ENCODE data around the gene RNF186. TPM values are rescaled to one million over a fixed set of nuclear protein-coding genes. Genes with fewer than 3 reads are reported as not detected.

Gene RNF186
- total RNA-seq, 4 donors from 2014 or later, result not detected

DNA sequence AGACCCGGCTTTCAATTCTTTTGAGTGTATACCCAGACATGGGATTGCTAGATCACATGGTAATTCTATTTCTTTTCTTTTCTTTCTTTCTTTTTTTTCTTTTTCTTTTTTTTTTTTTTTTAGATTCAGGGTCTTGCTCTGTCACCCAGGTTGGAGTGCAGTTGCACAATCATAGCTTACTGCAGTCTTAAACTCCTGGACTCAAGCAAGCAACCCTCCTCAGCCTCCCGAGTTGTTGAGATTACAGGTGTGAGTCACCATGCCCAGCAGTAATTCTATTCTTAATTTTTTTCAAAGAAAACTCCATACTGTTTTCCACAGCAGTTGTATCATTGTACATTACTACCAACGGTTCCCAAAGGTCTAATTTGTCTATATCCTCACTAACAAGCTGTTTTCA, 13.5 kb upstream of the RNF186 start:
- no peaks in the 10 kb centered on the region for H3K9me3 ChIP-seq
- no peak overlapping the region for H3K27ac ChIP-seq
- 68 to 79% methylated on average over 3 of the region's 3 CpGs for WGBS, 2 donors (ENCODE audit: low coverage in 1 of 2)
- no peaks in the 10 kb centered on the region for H3K36me3 ChIP-seq
- H3K27me3 ChIP-seq, result peaks cover 31% of the 10 kb centered on the region
- TF ChIP-seq POLR2A (IDR thresholded peaks at IDR 0.05) (no peak), EP300 (IDR thresholded peaks at IDR 0.05) (no peak), POLR2AphosphoS5 (IDR thresholded peaks at IDR 0.05) (no peak)
- TF ChIP-seq, protein P1, sequence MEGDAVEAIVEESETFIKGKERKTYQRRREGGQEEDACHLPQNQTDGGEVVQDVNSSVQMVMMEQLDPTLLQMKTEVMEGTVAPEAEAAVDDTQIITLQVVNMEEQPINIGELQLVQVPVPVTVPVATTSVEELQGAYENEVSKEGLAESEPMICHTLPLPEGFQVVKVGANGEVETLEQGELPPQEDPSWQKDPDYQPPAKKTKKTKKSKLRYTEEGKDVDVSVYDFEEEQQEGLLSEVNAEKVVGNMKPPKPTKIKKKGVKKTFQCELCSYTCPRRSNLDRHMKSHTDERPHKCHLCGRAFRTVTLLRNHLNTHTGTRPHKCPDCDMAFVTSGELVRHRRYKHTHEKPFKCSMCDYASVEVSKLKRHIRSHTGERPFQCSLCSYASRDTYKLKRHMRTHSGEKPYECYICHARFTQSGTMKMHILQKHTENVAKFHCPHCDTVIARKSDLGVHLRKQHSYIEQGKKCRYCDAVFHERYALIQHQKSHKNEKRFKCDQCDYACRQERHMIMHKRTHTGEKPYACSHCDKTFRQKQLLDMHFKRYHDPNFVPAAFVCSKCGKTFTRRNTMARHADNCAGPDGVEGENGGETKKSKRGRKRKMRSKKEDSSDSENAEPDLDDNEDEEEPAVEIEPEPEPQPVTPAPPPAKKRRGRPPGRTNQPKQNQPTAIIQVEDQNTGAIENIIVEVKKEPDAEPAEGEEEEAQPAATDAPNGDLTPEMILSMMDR (IDR thresholded peaks at IDR 0.05), result no peak
- H3K4me3 ChIP-seq, result no peak overlapping the region
- ATAC-seq, result no peak
- H3K4me1 ChIP-seq, result no peaks in the 10 kb centered on the region

DNA sequence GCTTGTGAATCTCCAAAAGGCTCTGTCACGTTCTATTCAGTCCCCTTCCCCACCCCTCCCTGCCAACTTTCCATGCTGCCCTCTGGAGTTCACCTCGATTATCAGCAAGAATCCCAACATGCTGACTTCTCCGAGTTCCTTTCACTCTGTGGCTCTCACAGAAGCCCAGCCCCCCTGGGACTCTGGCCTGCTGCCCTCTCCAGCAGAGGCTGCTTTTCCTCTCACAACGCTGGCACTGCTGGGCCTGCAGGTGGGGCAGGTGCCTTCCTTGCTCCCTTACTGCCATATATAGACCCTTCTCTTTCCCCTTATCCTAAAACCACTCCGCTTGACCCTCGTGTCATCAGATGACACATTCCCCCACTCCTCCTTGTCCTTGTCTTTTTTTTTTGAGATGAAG, 10.2 kb upstream of the RNF186 start:
- ATAC-seq, result no peak
- WGBS, 2 donors (ENCODE audit: low coverage in 1 of 2), result 26 to 36% methylated on average over 5 to 6 of the region's 6 CpGs
- Histone ChIP-seq H3K9me3 (no peaks in the 10 kb centered on the region), H3K4me1 (no peaks in the 10 kb centered on the region), H3K36me3 (no peaks in the 10 kb centered on the region), H3K4me3 (no peak overlapping the region), H3K27me3 (peaks cover 8% of the 10 kb centered on the region), H3K27ac (no peak overlapping the region)
- TF ChIP-seq, protein P1 (IDR thresholded peaks at IDR 0.05), result no peak
- TF ChIP-seq POLR2A (IDR thresholded peaks at IDR 0.05), result no peak
- no peak for TF ChIP-seq EP300 (IDR thresholded peaks at IDR 0.05)
- no peak for TF ChIP-seq POLR2AphosphoS5 (IDR thresholded peaks at IDR 0.05)

DNA sequence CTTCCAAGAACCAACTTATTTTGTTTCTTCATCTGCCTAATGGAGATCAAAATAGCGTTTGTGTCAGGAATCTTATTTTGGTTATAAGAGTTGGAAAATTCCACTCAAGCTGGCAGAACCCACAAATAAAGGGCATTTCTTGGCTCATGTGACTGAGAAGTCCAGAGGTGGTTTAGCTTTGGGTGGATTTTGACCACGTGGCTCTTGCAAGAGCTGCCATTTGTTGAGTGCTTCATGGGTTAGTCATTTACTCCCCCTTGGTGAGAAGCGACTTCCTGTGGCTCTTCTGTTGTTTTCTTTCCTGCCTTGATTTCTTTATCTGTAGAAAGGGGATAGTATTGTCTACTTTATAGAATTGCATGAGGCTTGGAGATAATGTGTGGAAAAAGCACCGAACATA, 9.5 kb upstream of the RNF186 start:
- Histone ChIP-seq H3K9me3 (no peaks in the 10 kb centered on the region), H3K36me3 (no peaks in the 10 kb centered on the region), H3K27ac (no peak overlapping the region), H3K27me3 (peaks cover under 1% of the 10 kb centered on the region), H3K4me1 (no peaks in the 10 kb centered on the region), H3K4me3 (no peak overlapping the region)
- no peak for ATAC-seq
- no peak for TF ChIP-seq EP300 (IDR thresholded peaks at IDR 0.05)
- TF ChIP-seq POLR2A (IDR thresholded peaks at IDR 0.05), result no peak
- TF ChIP-seq, protein P1 (IDR thresholded peaks at IDR 0.05), result no peak
- TF ChIP-seq POLR2AphosphoS5 (IDR thresholded peaks at IDR 0.05), result no peak
- WGBS, 2 donors (ENCODE audit: low coverage in 1 of 2), result 62 to 74% methylated on average over 3 to 4 of the region's 4 CpGs

DNA sequence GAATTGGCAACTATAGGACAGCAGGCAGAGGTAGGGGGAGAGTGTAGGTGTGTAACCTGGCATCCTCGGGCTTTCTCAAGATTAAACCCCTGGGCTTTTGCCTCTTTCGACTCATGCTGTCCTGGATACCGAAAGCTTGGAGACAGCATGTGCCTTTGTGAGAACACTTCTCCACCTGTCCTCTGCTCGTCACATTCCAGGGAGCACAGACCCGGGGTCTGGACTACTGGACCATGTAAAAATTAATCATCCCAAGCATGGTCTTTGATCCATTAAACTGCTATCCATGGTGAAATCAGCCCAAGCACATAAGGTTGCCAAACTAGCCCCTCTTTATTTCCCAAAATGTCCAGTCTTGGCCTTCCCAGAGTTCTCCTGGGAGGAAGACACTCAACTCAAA, 9.0 kb upstream of the RNF186 start:
- 81 to 92% methylated on average over 4 to 5 of the region's 5 CpGs for WGBS, 2 donors (ENCODE audit: low coverage in 1 of 2)
- no peaks in the 10 kb centered on the region for H3K9me3 ChIP-seq
- H3K27me3 ChIP-seq, result no peaks in the 10 kb centered on the region
- H3K4me1 ChIP-seq, result no peaks in the 10 kb centered on the region
- TF ChIP-seq POLR2A (IDR thresholded peaks at IDR 0.05), result no peak
- no peak for TF ChIP-seq EP300 (IDR thresholded peaks at IDR 0.05)
- TF ChIP-seq, protein P1 (IDR thresholded peaks at IDR 0.05), result no peak
- no peak for TF ChIP-seq POLR2AphosphoS5 (IDR thresholded peaks at IDR 0.05)
- no peaks in the 10 kb centered on the region for H3K36me3 ChIP-seq
- no peak overlapping the region for H3K27ac ChIP-seq
- H3K4me3 ChIP-seq, result no peak overlapping the region
- no peak for ATAC-seq

DNA sequence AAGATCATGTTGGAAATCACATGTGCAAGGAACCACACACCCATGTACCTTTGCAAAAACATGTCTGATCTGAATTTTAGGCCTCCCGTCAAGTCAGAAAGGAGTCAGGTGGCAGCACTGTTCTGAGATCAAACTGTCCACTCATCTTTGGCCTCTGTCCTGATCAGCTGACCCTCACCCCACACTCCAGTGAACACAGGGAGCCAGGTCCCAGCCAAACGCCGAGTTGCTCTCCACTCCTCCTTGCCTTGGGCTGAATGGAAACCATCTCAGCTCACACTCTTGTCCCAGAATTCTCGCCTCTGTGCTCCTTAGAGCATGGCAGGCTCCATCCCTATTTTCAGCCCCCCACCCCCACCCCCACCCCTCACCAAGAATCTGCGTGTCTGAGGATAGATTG, 4.6 kb upstream of the RNF186 start:
- no peaks in the 10 kb centered on the region for H3K9me3 ChIP-seq
- no peak overlapping the region for H3K27ac ChIP-seq
- no peak overlapping the region for H3K4me3 ChIP-seq
- no peak for ATAC-seq
- WGBS, 2 donors (ENCODE audit: low coverage in 1 of 2), result 56% methylated on average over 5 of the region's 5 CpGs; no CpG with 5 or more reads in 1 of the 2 donors
- no peaks in the 10 kb centered on the region for H3K4me1 ChIP-seq
- no peaks in the 10 kb centered on the region for H3K36me3 ChIP-seq
- TF ChIP-seq, protein P1 (IDR thresholded peaks at IDR 0.05), result no peak
- TF ChIP-seq POLR2A (IDR thresholded peaks at IDR 0.05) (no peak), POLR2AphosphoS5 (IDR thresholded peaks at IDR 0.05) (no peak), EP300 (IDR thresholded peaks at IDR 0.05) (no peak)
- no peaks in the 10 kb centered on the region for H3K27me3 ChIP-seq

All from gastroesophageal sphincter (tissue), 4 donors.